K562 (cell line): ENCODE data around the gene ZMYND8. TPM values are rescaled to one million over a fixed set of nuclear protein-coding genes. Genes with fewer than 3 reads are reported as not detected.
A peak's percentile ranks its signal among the peaks of the same experiment; 100 is the strongest.

Source experiments
- BACH1 ChIP-seq: fragments of 200-800 bp; sonication (Bioruptor generic); IDR thresholded peaks from 2 replicates; pipeline ENCODE4 v1.6.1; 2016; ENCODE audit warnings: missing genetic modification characterization, missing compliant biosample characterization
- BRD9 ChIP-seq: fragments of 450-650 bp; IDR thresholded peaks from 2 replicates; pipeline ENCODE4 v1.6.1; 2018; ENCODE audit warnings: low read depth; ENCODE audit not compliant: partially characterized antibody
- CCAR2 ChIP-seq: fragments of 200-400 bp; formaldehyde crosslinking; IDR thresholded peaks from 2 replicates; pipeline ENCODE4 v1.6.1; 2017; ENCODE audit warnings: mild to moderate bottlenecking, low read depth, low read length
- CREB1 ChIP-seq, 2 experiments: sonication (generic) in 1 of 2; formaldehyde crosslinking in 1 of 2; IDR thresholded peaks; 2 replicates each; pipeline versions ENCODE4 v1.6.1 to v1.8.0; 2012 to 2022; ENCODE audit warnings: inconsistent platforms in 1 of 2, mild to moderate bottlenecking in 1 of 2, missing genetic modification reagents in 1 of 2, moderate library complexity in 1 of 2
- CTBP1 ChIP-seq: fragments of 450-650 bp; IDR thresholded peaks from 2 replicates; pipeline ENCODE4 v1.6.1; 2016; ENCODE audit warnings: borderline replicate concordance
- EP300 ChIP-seq: IDR thresholded peaks from 2 replicates; pipeline ENCODE4 v1.6.1; 2012; ENCODE audit warnings: low read length, improper control_type of control experiment
- ETS2 ChIP-seq: IDR thresholded peaks from 2 replicates; pipeline ENCODE4 v1.6.1; 2016; ENCODE audit warnings: borderline replicate concordance, missing genetic modification characterization, mild to moderate bottlenecking, moderate library complexity, missing compliant biosample characterization; ENCODE audit not compliant: poor library complexity, severe bottlenecking
- FOXJ3 ChIP-seq: sonication (generic); formaldehyde crosslinking; IDR thresholded peaks from 2 replicates; pipeline ENCODE4 v1.4.0; 2020; ENCODE audit warnings: mild to moderate bottlenecking, missing genetic modification reagents
- FOXM1 ChIP-seq, 2 experiments: fragments of 450-650 bp in 1 of 2; sonication (generic) in 1 of 2; formaldehyde crosslinking in 1 of 2; IDR thresholded peaks; 2 replicates each; pipeline versions ENCODE4 v1.6.1 to v1.9.0; 2017 to 2022; ENCODE audit warnings: low read depth in 2 of 2, mild to moderate bottlenecking in 2 of 2, missing genetic modification reagents in 1 of 2, moderate library complexity in 1 of 2
- KHSRP ChIP-seq: fragments of 450-650 bp; IDR thresholded peaks from 2 replicates; pipeline ENCODE4 v1.6.1; 2017
- KLF6 ChIP-seq: fragments of 250-450 bp; sonication (Bioruptor Pico); IDR thresholded peaks from 2 replicates; pipeline ENCODE4 v1.4.0; 2020; ENCODE audit warnings: mild to moderate bottlenecking, moderate library complexity, borderline replicate concordance
- MYC ChIP-seq, 2 experiments: fragments of 250-450 bp in 1 of 2; sonication (Bioruptor Pico) in 1 of 2; IDR thresholded peaks; 2 replicates each; pipeline versions ENCODE4 v1.5.1 to v1.6.1; 2012 to 2021; ENCODE audit warnings: low read depth in 2 of 2, borderline replicate concordance in 1 of 2, improper control_type of control experiment in 1 of 2, low read length in 1 of 2, mild to moderate bottlenecking in 1 of 2, moderate library complexity in 1 of 2
- PCBP1 ChIP-seq: fragments of 200-400 bp; formaldehyde crosslinking; IDR thresholded peaks from 2 replicates; pipeline ENCODE4 v1.6.1; 2018; ENCODE audit warnings: mild to moderate bottlenecking, low read depth, low read length; ENCODE audit not compliant: poor library complexity, severe bottlenecking
- RCOR1 ChIP-seq, 2 experiments: IDR thresholded peaks; 2 replicates each; pipeline ENCODE4 v1.6.1; 2012; ENCODE audit warnings: low read depth in 2 of 2, low read length in 2 of 2, borderline replicate concordance in 1 of 2, improper control_type of control experiment in 1 of 2
- SMAD4 ChIP-seq: fragments of 250-450 bp; sonication (Bioruptor Pico); conservative IDR thresholded peaks from 2 replicates; pipeline ENCODE4 v1.8.0; 2021; ENCODE audit warnings: inconsistent platforms, mild to moderate bottlenecking, moderate library complexity
- ZFPM2 ChIP-seq: fragments of 250-450 bp; sonication (Bioruptor Pico); IDR thresholded peaks from 2 replicates; pipeline ENCODE4 v1.5.1; 2022; ENCODE audit warnings: mild to moderate bottlenecking
- ZKSCAN1 ChIP-seq: fragments of 150-350 bp; IDR thresholded peaks from 2 replicates; pipeline ENCODE4 v1.6.1; 2016; ENCODE audit warnings: low read depth, low read length
- ZNF239 ChIP-seq: fragments of 250-450 bp; sonication (Bioruptor Pico); IDR thresholded peaks from 2 replicates; pipeline ENCODE4 v1.4.0; 2020; ENCODE audit warnings: mild to moderate bottlenecking
- ZNF263 ChIP-seq: sonication (generic); formaldehyde crosslinking; IDR thresholded peaks from 2 replicates; pipeline ENCODE4 v1.8.0; 2022; ENCODE audit warnings: mild to moderate bottlenecking, missing genetic modification reagents, borderline replicate concordance
- ZNF311 ChIP-seq: fragments of 250-450 bp; sonication (Bioruptor Pico); IDR thresholded peaks from 2 replicates; pipeline ENCODE4 v1.4.0; 2020; ENCODE audit warnings: mild to moderate bottlenecking, moderate library complexity
- ZNF589 ChIP-seq: fragments of 200-800 bp; sonication (Bioruptor generic); IDR thresholded peaks from 2 replicates; pipeline ENCODE4 v1.6.1; 2016; ENCODE audit warnings: low read depth, missing genetic modification characterization, missing compliant biosample characterization
- polyA plus RNA-seq, 8 experiments: library from polyadenylated mRNA; depleted of rRNA in 4 of 8; stranded (reverse) in 5 of 8; unstranded in 3 of 8; fragments of >200 nt; fragmentation: Nextera tagmentation in 2 of 8; fragmentation: Illumina TruSeq in 1 of 8; extraction: Ambion mirVana in 2 of 8; extraction: Trizol in 1 of 8; gene quantifications; 2 replicates each; pipeline versions ENCODE4 v1.2.1 to v1.2.3, GENCODE V29; 2011 to 2014; ENCODE audit warnings: inconsistent platforms in 1 of 8, missing spikeins in 1 of 8
- total RNA-seq, 7 experiments: library from RNA; depleted of rRNA in 6 of 7; stranded (reverse); fragments of >200 nt in 6 of 7; fragmentation: Illumina TruSeq in 2 of 7; extraction: Trizol in 2 of 7; gene quantifications; 2 replicates each; pipeline versions ENCODE4 v1.2.1 to v1.2.3, GENCODE V29; 2011 to 2021; ENCODE audit warnings: low replicate concordance in 1 of 7
- TF ChIP-seq, protein P1 (sequence below): fragments of 200-400 bp; formaldehyde crosslinking; IDR thresholded peaks from 2 replicates; pipeline ENCODE4 v1.6.1; 2017; ENCODE audit warnings: mild to moderate bottlenecking, low read depth, low read length, moderate library complexity
- TF ChIP-seq, protein P2 (sequence below), 2 experiments: IDR thresholded peaks; 2 replicates each; pipeline ENCODE4 v1.6.1; 2011; ENCODE audit warnings: borderline replicate concordance in 1 of 2, control low read depth in 1 of 2, low read depth in 1 of 2, low read length in 1 of 2, mild to moderate bottlenecking in 1 of 2, mixed read lengths in 1 of 2, moderate library complexity in 1 of 2; ENCODE audit not compliant: insufficient read depth in 1 of 2, insufficient read length in 1 of 2, poor library complexity in 1 of 2, severe bottlenecking in 1 of 2; ENCODE audit errors: extremely low read depth in 1 of 2

The ZMYND8 gene
- total and polyA plus RNA-seq, 9 of the 15 experiments (the other 6 are each of a cell fraction or from before 2014, with no cell fraction given), result 31.8 to 148 (median 71.9) TPM

DNA sequence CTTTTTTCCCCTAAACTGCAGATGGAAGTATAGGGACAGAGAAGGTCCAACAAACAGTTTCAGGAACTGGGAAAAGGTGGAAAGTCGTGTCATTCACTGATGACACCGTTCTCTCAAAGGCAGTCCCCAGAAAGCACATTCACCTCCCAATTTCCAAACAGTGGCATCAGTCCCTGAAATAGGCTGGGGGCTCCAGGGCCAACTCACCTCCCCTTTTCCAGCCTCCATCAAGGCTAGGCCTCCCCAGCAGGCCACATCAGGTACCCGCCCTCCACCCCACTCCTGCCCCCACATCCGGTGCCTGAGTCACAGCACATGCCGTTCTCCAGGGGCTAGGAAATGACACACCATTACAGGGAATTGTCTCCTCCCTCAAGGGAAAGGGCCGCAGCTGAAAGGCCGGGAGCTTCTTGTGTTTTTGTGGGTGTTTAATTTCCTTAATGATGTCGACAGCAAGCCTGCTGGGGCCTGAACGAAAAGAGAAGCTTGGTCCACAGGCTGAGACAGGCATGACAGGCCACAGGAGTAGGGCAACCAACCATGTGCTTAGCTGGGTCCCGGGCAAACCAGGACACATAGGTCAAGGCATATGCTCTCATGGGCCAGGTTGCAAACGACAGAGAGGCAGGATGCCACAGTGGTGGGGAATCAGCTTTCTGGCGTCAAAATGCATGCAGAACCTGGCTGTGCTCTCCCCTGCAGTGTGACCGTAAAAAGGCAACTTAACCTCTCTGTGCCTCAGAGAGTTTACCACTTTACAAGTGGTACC lies 39.2 kb downstream of the ZMYND8 start (continued):
- TF ChIP-seq ETS2 (tag) (peak; percentile 41), KLF6 (peak; percentile 49; the same call in 1 of the 2 replicates), SMAD4 (CRISPR knock-in tag) (peak; percentile 71), KHSRP (no peak), ZKSCAN1 (no peak), FOXJ3 (CRISPR knock-in tag) (no peak), ZNF239 (peak; percentile 58), ZNF263 (CRISPR knock-in tag) (0 out of 2 replicates have a peak, but pooled peaks have one; percentile 19), FOXM1 (IDR thresholded peaks at IDR 0.05; ENCODE audit: low read depth) (no peak), FOXM1 (CRISPR knock-in tag; IDR thresholded peaks at IDR 0.05; ENCODE audit: low read depth) (no peak), ZFPM2 (CRISPR knock-in tag) (no peak), EP300 (peak; percentile 83; the same call in 1 of the 2 replicates), CCAR2 (no peak), BRD9 (peak; percentile 57), RCOR1 (IDR thresholded peaks at IDR 0.05; ENCODE audit: borderline replicate concordance in 1 of 2, low read depth in 2 of 2, low read length in 2 of 2) (no peak; a peak in 1 of 4 replicates), CTBP1 (0 out of 2 replicates have a peak, but pooled peaks have one; percentile 66), MYC (IDR thresholded peaks at IDR 0.05; ENCODE audit: low read depth, low read length) (peak; percentile 93), MYC (CRISPR knock-in tag; IDR thresholded peaks at IDR 0.05; ENCODE audit: borderline replicate concordance, low read depth) (peak; percentile 16; the same call in 1 of the 2 replicates), ZNF589 (peak; percentile 89), BACH1 (tag) (peak; percentile 38; the same call in 1 of the 2 replicates), CREB1 (IDR thresholded peaks at IDR 0.05) (0 out of 2 replicates have a peak, but pooled peaks have one; percentile 19), CREB1 (CRISPR knock-in tag; IDR thresholded peaks at IDR 0.05) (no peak), ZNF311 (CRISPR knock-in tag) (peak; percentile 9; the same call in 1 of the 2 replicates), PCBP1 (no peak)
- TF ChIP-seq, protein P1, sequence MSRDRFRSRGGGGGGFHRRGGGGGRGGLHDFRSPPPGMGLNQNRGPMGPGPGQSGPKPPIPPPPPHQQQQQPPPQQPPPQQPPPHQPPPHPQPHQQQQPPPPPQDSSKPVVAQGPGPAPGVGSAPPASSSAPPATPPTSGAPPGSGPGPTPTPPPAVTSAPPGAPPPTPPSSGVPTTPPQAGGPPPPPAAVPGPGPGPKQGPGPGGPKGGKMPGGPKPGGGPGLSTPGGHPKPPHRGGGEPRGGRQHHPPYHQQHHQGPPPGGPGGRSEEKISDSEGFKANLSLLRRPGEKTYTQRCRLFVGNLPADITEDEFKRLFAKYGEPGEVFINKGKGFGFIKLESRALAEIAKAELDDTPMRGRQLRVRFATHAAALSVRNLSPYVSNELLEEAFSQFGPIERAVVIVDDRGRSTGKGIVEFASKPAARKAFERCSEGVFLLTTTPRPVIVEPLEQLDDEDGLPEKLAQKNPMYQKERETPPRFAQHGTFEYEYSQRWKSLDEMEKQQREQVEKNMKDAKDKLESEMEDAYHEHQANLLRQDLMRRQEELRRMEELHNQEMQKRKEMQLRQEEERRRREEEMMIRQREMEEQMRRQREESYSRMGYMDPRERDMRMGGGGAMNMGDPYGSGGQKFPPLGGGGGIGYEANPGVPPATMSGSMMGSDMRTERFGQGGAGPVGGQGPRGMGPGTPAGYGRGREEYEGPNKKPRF, result no peak
- TF ChIP-seq, protein P2, sequence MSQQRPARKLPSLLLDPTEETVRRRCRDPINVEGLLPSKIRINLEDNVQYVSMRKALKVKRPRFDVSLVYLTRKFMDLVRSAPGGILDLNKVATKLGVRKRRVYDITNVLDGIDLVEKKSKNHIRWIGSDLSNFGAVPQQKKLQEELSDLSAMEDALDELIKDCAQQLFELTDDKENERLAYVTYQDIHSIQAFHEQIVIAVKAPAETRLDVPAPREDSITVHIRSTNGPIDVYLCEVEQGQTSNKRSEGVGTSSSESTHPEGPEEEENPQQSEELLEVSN (IDR thresholded peaks at IDR 0.05; ENCODE audit: borderline replicate concordance in 1 of 2, extremely low read depth in 1 of 2, insufficient read depth in 1 of 2, insufficient read length in 1 of 2, low read depth in 1 of 2, low read length in 1 of 2, poor library complexity in 1 of 2, severe bottlenecking in 1 of 2), result peak in 1 of 2 experiments; percentile 74
